Psoas muscle (tissue), 8 donors: ENCODE measurements around the gene A3GALT2. TPM values are rescaled to one million over a fixed set of nuclear protein-coding genes. Genes with fewer than 3 reads are reported as not detected.

Source experiments
- ATAC-seq, 4 donors: fragments of 200-7000 bp; cut with Tn5 transposase; one replicate each; pipeline ENCODE4 v1.9.1; 2020; ENCODE audit warnings: moderate library complexity in 3 of 4, mild to moderate bottlenecking in 2 of 4
- DNase-seq, 2 donors: peaks; one replicate each; pipeline ENCODE4 v3.0.0-alpha.2; 2020
- H3K27ac ChIP-seq: fragments of 200-600 bp; one replicate; pipeline ENCODE4 v1.8.0; 2022
- H3K27me3 ChIP-seq, 3 donors: fragments of 200-600 bp in 1 of 3; one replicate each; pipeline versions ENCODE4 v1.6.1 to v1.8.0; 2013 to 2022; ENCODE audit warnings: low read length in 2 of 3, mild to moderate bottlenecking in 2 of 3, moderate library complexity in 1 of 3; ENCODE audit not compliant: insufficient read depth in 3 of 3
- H3K36me3 ChIP-seq, 2 donors: fragments of 200-600 bp in 1 of 2; one replicate each; pipeline versions ENCODE4 v1.6.1 to v1.8.0; 2013 to 2022; ENCODE audit warnings: low read depth in 1 of 2, mild to moderate bottlenecking in 1 of 2, moderate library complexity in 1 of 2; ENCODE audit not compliant: insufficient read depth in 1 of 2
- H3K4me1 ChIP-seq: fragments of 200-600 bp; one replicate; pipeline ENCODE4 v1.8.0; 2022
- H3K4me3 ChIP-seq: fragments of 200-600 bp; one replicate; pipeline ENCODE4 v1.8.0; 2022; ENCODE audit warnings: mild to moderate bottlenecking
- H3K9me3 ChIP-seq: fragments of 200-600 bp; one replicate; pipeline ENCODE4 v1.8.0; 2022
- WGBS, 3 donors: extraction: QIAGEN DNeasy Blood & Tissue Kit; methylation state at CpG; one replicate each; pipeline versions ENCODE4 v1.1.6 to v1.1.7; 2013; 5-methylcytosine and 5-hydroxymethylcytosine counted together
- intact Hi-C, 2 donors: fragments of 100-400 bp; cut with DNase I; formaldehyde crosslinking; loops; one replicate each; pipeline versions ENCODE4 v1.11.0 to v1.14.2; 2022
- polyA plus RNA-seq, 3 donors: library from polyadenylated mRNA; stranded (reverse); fragments of 200-250 nt; gene quantifications; one replicate each; pipeline ENCODE4 v1.2.3, GENCODE V29; 2013
- total RNA-seq, 4 donors: library from RNA; stranded (reverse); fragmentation: NEBNext Ultra II Directional in 2 of 4; extraction: Animal tissue kit (Norgen Biotek cat#: 25700) in 2 of 4; gene quantifications; one replicate each; pipeline versions ENCODE4 v1.2.1 to v1.2.4, GENCODE V29; 2021 to 2023
- TF ChIP-seq, protein P1 (sequence below): fragments of 200-600 bp; IDR thresholded peaks from one replicate; pipeline ENCODE4 v1.8.0; 2022; ENCODE audit warnings: antibody characterized with exemption
- donor health status: healthy with polysubstance abuse.
- donor health status: DM: no; HTN: no; CAD: no; lungs with moderate emphysema.
- donor health status: Bipolar disorder and iron deficiency.
- donor health status: healthy.
- donor health status: DM: yes; HTN: yes; CAD: no.
- donor health status: DM: no; HTN: no; CAD: no.
- donor health status: DM: no; HTN: no; CAD: no.
- donor health status: DM: yes; HTN: yes; CAD: no.

The A3GALT2 gene
- total and polyA plus RNA-seq, 7 donors = not detected

DNA sequence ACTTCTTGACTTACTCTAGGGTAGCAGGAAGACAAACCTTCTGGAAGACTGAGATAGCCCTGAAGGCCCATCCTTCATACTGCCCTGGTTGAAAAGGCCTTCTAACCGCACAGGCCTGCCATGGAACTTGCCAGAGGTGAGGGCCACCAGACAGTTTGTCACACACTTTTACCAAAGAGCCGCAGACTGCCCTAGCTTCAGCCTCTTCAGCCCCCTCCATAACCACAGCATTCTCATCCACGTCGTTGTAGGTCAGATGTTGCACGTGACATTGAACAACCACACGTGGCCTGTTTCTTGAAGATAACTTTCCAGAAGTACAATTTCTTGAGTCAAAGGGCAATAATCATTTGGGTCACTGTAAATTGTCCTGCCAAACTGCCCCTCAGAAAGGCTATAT, 45.7 kb downstream of the A3GALT2 start:
- Histone ChIP-seq H3K27ac (no peak overlapping the region), H3K27me3 (no peaks in the 10 kb centered on the region), H3K4me1 (no peaks in the 10 kb centered on the region), H3K9me3 (no peaks in the 10 kb centered on the region), H3K4me3 (no peak overlapping the region), H3K36me3 (peaks cover 0 to 45% of the 10 kb centered on the region in 2 donors)
- WGBS, 3 donors = 84 to 86% (median 84%) methylated on average over 6 of the region's 6 CpGs
- DNase-seq (no peak), ATAC-seq (no peak)
- intact Hi-C loops = no loop called here
- TF ChIP-seq, protein P1, sequence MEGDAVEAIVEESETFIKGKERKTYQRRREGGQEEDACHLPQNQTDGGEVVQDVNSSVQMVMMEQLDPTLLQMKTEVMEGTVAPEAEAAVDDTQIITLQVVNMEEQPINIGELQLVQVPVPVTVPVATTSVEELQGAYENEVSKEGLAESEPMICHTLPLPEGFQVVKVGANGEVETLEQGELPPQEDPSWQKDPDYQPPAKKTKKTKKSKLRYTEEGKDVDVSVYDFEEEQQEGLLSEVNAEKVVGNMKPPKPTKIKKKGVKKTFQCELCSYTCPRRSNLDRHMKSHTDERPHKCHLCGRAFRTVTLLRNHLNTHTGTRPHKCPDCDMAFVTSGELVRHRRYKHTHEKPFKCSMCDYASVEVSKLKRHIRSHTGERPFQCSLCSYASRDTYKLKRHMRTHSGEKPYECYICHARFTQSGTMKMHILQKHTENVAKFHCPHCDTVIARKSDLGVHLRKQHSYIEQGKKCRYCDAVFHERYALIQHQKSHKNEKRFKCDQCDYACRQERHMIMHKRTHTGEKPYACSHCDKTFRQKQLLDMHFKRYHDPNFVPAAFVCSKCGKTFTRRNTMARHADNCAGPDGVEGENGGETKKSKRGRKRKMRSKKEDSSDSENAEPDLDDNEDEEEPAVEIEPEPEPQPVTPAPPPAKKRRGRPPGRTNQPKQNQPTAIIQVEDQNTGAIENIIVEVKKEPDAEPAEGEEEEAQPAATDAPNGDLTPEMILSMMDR = no peak

DNA sequence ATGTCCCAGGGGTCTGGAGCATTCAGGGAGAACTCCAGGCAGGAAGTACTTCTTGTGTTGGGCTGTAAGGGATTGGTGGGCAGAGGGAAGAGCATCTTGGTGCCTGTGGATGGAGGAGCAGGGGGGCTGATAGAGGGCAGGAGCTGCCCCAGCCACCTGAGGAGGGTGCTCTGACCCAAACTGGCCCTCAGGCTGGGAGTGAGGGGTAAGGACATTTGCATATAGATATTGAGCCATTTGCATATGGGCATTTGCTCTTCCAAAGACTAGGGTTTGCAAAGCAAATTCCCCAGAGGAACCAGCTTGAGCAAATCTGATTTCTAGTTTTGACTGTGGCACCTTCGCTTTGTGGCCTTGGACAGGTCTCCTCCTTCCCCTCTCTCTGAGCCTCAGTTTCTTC, 46.5 kb downstream of the A3GALT2 start:
- Histone ChIP-seq H3K27ac (no peak overlapping the region), H3K4me3 (no peak overlapping the region), H3K27me3 (no peaks in the 10 kb centered on the region), H3K4me1 (no peaks in the 10 kb centered on the region), H3K36me3 (peaks cover 0 to 43% of the 10 kb centered on the region in 2 donors), H3K9me3 (no peaks in the 10 kb centered on the region)
- intact Hi-C loops = no loop called here
- no peak for ATAC-seq
- 94 to 96% (median 94%) methylated on average over 1 of the region's 1 CpG for WGBS, 3 donors
- no peak for DNase-seq
- TF ChIP-seq, protein P1 = no peak

DNA sequence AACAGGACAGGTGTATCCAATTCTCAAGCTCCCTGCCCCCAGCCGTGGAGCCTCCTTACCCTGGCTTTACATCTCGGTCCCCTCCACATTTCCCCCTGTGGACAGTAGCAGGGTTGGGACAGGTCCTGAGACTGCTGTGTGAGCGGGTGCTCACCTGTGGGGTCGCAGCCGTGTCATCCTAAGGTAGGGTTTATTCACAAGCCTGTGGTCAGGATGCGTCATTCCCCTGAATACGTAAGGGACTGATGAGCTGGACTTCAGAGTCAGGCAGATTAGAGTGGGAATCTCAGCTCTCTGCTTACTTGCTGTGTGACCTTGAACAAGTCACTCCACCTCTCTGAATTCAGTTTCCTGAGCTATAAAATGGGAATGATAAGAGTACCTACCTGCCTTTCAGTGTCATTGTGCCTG, 46.9 kb downstream of the A3GALT2 start:
- Histone ChIP-seq H3K9me3 (no peaks in the 10 kb centered on the region), H3K4me3 (no peak overlapping the region), H3K27ac (no peak overlapping the region), H3K4me1 (peaks cover 3% of the 10 kb centered on the region), H3K36me3 (peaks cover 0 to 38% of the 10 kb centered on the region in 2 donors), H3K27me3 (no peaks in the 10 kb centered on the region)
- intact Hi-C loops = no loop called here
- ATAC-seq (no peak), DNase-seq (no peak)
- TF ChIP-seq, protein P1 = no peak
- WGBS, 3 donors = 81 to 83% (median 82%) methylated on average over 7 of the region's 7 CpGs

DNA sequence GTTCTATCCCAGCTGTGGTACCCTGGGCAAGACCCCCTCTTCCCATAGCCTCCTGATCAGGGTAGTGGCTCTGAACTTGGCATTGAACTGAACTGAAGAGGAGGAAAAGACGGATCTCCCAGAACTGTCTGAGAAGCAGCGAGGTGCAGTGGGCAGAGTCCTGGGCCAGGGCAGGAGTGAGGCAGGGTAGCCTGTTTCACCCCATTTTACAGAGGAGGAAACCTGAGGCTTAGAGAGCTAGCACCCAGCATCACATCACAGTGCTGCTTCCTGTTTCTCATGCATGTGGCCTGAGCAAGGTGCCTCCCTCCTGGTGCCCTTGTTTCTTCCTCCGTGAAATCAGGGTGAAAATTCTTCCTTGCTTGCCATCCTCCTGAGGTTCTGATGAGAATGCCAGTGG, 47.5 kb downstream of the A3GALT2 start:
- TF ChIP-seq, protein P1 = no peak
- no peak overlapping the region for H3K27ac ChIP-seq
- 89 to 95% (median 89%) methylated on average over 3 of the region's 3 CpGs for WGBS, 3 donors
- peaks cover 3% of the 10 kb centered on the region for H3K4me1 ChIP-seq
- H3K36me3 ChIP-seq = peaks cover 0 to 34% of the 10 kb centered on the region in 2 donors
- no peaks in the 10 kb centered on the region for H3K9me3 ChIP-seq
- ATAC-seq (no peak), DNase-seq (no peak)
- intact Hi-C loops = no loop called here
- no peaks in the 10 kb centered on the region for H3K27me3 ChIP-seq
- H3K4me3 ChIP-seq = no peak overlapping the region

DNA sequence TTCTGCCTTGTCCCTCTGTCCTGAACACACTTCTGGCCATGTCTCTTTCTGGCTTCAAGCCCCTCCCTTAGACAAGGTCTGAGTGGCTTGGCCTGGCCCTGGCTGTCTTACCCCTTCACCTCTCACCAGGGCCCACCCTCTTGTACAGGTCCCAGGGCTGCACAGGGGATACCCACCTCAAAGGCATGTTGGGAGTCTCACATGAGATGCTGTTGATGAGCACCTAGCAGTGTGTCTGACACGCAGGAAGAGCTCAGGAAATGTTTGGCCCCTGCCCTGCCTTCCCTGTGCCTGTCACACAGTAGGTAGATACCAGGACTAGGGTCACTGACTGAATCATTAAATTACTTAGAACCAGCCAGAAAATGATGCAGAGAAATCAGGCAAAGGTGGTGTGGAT, 48.0 kb downstream of the A3GALT2 start:
- DNase-seq = no peak
- Histone ChIP-seq H3K4me1 (peaks cover 3% of the 10 kb centered on the region), H3K27ac (no peak overlapping the region), H3K27me3 (no peaks in the 10 kb centered on the region), H3K4me3 (no peak overlapping the region), H3K36me3 (peaks cover 0 to 33% of the 10 kb centered on the region in 2 donors), H3K9me3 (no peaks in the 10 kb centered on the region)
- ATAC-seq = no peak
- TF ChIP-seq, protein P1 = no peak
- intact Hi-C loops = no loop called here
- WGBS, 3 donors = 68 to 85% (median 73%) methylated on average over 1 of the region's 1 CpG
